NCI-H1092 (cell line): ENCODE measurements around the gene GNGT1.

Source experiments
- DNase-seq: peaks from one replicate; lab custom pipeline; 2025; lab: John Stamatoyannopoulos, UW

Gene GNGT1

DNA sequence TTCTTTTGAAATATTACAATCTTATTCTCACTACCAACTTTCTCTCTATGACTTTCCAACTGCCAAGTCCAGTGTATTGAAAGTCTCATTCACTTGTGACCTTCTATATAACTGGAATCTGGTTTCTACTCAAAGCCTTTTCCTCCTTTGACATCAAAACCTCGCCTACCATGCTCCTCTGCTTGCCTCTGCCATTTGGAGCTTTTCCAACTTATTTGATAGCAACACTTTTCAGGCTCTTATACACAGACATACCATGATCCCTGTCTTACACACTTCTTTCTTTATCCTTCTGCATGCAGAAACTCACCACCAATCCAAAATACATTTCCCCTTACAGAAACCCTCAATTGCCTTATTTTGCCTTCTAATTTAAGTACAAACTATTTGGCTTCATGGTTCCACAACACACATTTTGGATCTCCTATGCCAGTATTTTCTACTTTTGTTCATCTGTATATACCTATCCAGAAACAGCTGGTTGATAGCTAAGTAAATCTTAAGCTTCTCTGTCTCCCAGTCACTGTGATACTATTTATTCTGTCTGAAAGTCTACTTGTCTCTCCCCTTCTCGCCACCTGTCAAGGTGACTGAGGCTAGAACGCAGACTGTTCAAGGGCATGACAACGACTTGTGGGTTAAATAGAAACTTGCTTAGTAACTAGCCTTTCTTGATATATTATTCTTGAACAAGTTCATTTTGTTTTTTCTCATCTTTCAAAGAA is 37.6 kb downstream of the GNGT1 start:
- no peak for DNase-seq

DNA sequence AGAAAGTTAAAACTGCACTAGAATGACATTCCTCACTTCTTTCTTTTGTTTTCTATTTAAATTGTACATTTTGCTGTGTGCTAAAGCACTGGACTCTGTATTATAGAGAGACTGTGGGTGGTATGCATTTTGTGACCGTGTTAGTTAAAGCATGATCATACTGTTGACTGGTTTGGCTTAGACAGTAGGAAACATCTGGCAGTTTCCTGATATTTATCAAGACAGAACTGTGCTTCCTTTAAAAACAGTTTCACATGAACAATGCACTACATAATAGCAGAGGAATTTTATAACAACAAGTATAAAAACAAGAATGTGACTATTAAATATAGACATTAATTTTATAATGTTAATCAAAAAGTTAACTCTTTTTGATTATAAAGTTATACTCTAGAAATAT is 38.3 kb downstream of the GNGT1 start:
- DNase-seq, result no peak

DNA sequence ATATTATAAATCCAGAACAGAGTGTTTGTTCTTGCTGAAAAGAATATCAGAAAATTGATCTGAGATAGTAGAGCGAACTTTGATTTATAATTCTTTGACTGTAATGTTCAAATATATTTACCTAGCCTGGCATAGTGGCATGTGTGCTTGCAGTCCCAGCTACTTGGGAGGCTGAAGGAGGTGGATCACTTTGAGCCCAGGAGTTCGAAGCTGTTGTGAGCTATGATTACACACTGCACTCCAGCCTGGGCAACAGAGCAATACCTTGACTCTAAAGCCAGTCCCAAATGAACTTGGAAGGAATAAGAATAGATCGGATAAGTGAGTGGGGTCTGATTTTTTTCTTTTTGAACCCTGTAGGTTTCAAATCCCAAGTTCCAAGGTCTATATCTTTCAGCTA is 38.7 kb downstream of the GNGT1 start:
- no peak for DNase-seq

DNA sequence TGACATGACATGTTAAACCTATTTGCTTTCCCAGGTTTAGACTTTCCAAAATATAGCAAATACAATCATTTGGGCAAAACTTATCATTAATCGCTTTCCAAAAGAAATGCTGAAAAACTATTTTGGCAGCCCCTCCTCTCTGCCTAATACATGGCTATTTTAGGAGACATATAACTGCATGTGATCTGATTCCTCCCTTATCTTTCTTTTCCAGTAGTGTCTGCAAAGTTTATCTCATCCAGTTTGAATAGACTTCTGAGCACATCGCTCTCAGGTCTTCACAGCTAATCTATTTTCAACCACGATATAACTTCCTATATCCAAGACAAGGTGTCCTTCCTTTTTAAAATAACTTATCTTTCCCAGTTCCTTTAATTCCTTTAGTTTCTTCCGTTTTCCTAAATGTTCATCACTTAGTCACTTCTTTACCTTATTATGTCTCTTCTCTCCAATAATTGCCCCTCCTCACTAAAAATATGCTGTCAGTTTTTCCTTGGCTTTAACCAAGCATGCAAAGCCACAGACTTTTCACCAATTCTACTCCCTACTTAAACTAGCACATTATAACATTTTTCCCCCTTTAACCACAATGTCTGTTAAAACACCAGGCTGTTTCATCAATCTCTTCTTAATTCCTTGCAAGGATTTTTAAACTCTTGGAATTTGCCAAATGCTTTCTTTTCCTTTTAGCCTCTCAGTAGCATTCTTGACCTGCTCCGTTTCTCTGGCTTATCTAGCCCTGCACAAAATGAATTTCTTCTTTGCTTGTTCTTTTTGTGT is 39.6 kb downstream of the GNGT1 start:
- DNase-seq, result no peak

DNA sequence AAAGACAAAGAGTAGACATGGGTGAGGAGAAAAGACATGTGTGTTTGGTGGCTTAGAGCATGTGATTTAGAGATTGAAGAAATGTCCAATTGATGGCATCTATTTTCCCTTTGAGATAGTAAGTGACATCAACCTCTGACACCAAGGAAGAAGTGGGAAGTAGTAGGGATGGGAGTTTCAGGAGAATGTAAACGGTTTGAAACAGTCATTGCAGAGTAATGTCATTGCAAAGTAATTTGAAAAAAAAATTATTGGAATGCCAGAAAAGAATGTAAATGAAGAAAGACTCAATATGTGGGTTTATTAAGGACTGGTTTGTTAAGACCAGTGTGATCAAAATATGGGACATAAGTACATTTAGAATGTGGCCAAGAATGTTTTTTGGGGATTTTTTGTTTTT is 41.7 kb downstream of the GNGT1 start:
- DNase-seq, result no peak

DNA sequence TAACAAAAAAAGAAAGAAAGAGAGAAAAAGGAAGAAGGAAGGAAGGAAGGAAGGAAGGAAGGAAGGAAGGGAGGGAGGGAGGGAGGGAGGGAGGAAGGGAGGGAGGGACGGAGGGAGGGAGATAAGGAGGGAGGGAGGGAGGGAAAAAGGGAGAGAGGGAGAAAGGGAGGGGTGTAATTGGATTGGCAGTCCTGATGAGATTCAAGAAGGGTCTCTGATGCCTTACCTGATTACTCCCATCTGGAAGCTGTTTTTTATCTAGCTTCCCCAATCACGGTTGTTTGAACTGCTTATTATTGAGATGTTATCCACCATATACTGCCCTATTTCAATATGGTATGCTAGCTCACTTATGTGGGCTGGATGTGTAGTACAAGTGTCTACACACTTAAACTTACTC is 42.5 kb downstream of the GNGT1 start:
- no peak for DNase-seq

DNA sequence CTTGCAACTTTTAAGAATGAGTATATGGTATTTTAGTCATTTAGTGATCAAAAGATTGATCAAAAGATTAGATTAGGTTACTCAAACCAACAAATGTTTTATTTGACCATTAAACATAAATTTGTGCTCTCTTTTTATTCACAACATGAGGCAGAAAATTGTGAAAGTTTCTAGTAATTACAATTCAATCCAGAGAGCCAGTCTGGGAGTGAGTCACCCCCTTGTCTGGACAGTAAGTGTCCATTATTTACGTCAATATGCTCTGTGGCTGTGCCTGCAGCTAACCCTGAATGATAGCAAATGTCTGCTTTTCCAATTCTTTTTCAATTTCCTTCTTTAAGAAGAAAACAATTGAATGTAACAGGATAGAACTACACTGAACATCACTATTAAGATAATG is 43.1 kb downstream of the GNGT1 start:
- DNase-seq, result no peak

DNA sequence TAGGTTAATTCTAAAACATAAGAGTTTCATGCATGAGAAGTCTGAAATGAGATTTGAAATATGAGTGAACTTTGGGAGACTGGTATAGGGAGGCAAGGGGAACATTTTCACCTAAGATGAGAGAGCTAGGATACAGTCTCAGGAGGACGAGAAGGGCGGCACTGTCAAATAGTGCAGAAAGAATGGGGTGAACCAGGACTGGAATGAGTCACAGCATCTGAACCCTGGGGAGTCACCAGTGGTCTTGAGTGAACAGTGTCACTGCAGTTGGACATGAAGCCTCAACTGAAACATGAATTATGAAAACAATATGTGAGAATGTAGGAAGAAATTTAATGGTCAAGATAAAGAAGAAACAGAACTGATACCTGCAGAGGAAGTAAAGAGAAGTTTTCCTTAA is 48.9 kb downstream of the GNGT1 start:
- DNase-seq, result no peak

DNA sequence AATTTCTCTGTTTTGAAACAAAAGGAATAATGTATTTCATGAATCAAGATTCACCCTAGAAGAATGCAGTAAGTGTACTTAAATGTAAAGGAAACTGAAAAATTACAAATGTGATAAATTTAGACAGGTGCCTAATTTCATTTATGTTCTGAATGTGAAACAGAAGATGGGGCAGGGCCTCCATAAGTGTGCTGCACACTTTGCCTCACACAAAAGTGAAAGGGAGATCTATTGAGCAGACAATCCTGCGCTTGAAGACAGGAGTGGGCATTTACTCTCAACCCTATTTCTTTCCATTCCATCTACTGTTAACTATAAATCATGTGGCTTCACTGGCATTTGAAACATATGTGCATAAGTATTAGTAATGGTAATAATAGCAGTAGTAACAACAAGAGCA is 51.4 kb downstream of the GNGT1 start:
- DNase-seq, result no peak

DNA sequence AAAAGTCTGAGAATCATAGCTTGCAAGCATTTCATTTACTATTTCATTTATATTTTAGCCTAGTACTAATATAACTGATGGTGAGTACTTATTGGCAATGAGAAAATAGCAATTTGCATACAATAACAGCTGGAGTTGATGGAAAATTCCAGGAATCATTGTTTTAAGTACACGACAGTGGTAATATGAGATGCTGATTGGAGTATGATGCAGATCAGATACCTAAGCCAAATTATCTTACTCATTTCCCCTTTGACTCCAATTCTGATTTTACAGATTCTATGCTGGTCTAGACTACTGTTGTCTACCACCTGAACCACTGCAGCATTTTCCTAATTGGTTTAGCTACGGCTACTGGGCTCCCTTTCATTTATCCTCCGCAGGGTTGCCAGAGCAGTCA is 51.8 kb downstream of the GNGT1 start:
- DNase-seq, result no peak

DNA sequence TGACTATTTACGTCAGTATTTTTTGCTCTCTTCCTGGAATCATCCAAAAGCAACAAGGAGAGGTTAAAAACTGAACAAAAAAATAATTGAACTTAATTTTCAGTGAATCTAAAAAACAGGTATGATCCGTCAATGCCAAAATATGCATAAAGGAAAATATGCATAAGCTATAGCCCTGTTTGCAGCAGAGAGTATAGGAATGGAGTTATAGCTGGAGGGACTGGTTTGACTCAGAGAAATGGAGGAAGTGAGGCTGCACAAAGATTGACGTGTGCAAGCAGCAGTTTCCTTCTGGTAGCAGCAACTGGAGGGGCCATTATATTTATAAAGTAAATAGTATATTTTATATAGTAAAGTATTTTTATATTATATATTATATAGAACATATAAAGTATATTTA is 52.3 kb downstream of the GNGT1 start:
- no peak for DNase-seq
